Pancreas (tissue), 10 donors: ENCODE results near the gene TMEM35A. TPM values are rescaled to one million over a fixed set of nuclear protein-coding genes. Genes with fewer than 3 reads are reported as not detected.
A peak's percentile ranks its signal among the peaks of the same experiment; 100 is the strongest.

ENCODE experiments used
- ATAC-seq, 4 donors: fragments of 200-7000 bp; cut with Tn5 transposase; one replicate each; pipeline versions ENCODE4 v1.8.0 to v1.9.1; 2020; ENCODE audit warnings: mild to moderate bottlenecking in 4 of 4, moderate library complexity in 4 of 4
- DNase-seq, 6 donors: peaks; one replicate each; pipeline ENCODE4 v3.0.0-alpha.2; 2020
- FAIRE-seq: peaks from 2 replicates; lab custom pipeline; 2012; peaks lifted over from hg19 to GRCh38; lab: Jason Lieb, UNC
- H3K27ac ChIP-seq, 4 donors: fragments of 200-600 bp; sonication (generic); 1 replicate in 3 of 4; 2 replicates in 1 of 4; pipeline versions ENCODE4 v1.5.0 to v1.8.0; 2020
- H3K27me3 ChIP-seq, 4 donors: fragments of 200-600 bp; one replicate each; pipeline ENCODE4 v1.8.0; 2021
- H3K36me3 ChIP-seq, 3 donors: fragments of 200-600 bp; sonication (generic) in 1 of 3; one replicate each; pipeline versions ENCODE4 v1.5.0 to v1.8.0; 2020 to 2021
- H3K4me1 ChIP-seq, 3 donors: fragments of 200-600 bp; one replicate each; pipeline ENCODE4 v1.8.0; 2021
- H3K4me3 ChIP-seq, 4 donors: fragments of 200-600 bp; sonication (generic) in 2 of 4; one replicate each; pipeline versions ENCODE4 v1.5.0 to v1.8.0; 2020 to 2021
- H3K9me3 ChIP-seq, 4 donors: fragments of 200-600 bp; one replicate each; pipeline ENCODE4 v1.8.0; 2021
- CTCF ChIP-seq, 4 donors: fragments of 200-600 bp; sonication (generic) in 3 of 4; IDR thresholded peaks; one replicate each; pipeline versions ENCODE4 v1.5.0 to v1.8.0; 2021; ENCODE audit warnings: antibody characterized with exemption in 4 of 4
- WGBS, 2 donors: extraction: QIAGEN DNeasy Blood & Tissue Kit; methylation state at CpG; one replicate each; pipeline ENCODE4 v1.1.7; 2013; 5-methylcytosine and 5-hydroxymethylcytosine counted together
- intact Hi-C, 3 donors: fragments of 100-400 bp; cut with DNase I; formaldehyde crosslinking; loops; one replicate each; pipeline versions ENCODE4 v1.11.1 to v1.14.2; 2022
- polyA plus RNA-seq, 2 donors: library from polyadenylated mRNA; stranded (reverse); fragments of 200-250 nt; gene quantifications; one replicate each; pipeline ENCODE4 v1.2.3, GENCODE V29; 2013
- total RNA-seq, 6 donors: library from RNA; stranded (reverse); fragmentation: NEBNext Ultra II Directional in 4 of 6; extraction: Animal tissue kit (Norgen Biotek cat#: 25700) in 4 of 6; gene quantifications; one replicate each; pipeline versions ENCODE4 v1.2.1 to v1.2.4, GENCODE V29; 2021 to 2023
- donor health status: healthy with polysubstance abuse.
- donor health status: DM: no; HTN: no; CAD: no; lungs with moderate emphysema.
- donor health status: DM: no; HTN: no; CAD: no.
- donor health status: control.
- donor health status: control.
- donor health status: Bipolar disorder and iron deficiency.
- donor health status: DM: yes; HTN: yes; CAD: no.
- donor health status: DM: no; HTN: no; CAD: no.
- donor health status: DM: no; HTN: no; CAD: no.
- donor health status: DM: yes; HTN: yes; CAD: no.

Gene TMEM35A, protein sequence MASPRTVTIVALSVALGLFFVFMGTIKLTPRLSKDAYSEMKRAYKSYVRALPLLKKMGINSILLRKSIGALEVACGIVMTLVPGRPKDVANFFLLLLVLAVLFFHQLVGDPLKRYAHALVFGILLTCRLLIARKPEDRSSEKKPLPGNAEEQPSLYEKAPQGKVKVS
- total RNA-seq (under 1 TPM in 5 of 6 donors, not detected in 1; 0.08 to 0.25 (median 0.14) TPM), polyA plus RNA-seq (under 1 TPM; 0.34 to 0.59 TPM)

DNA sequence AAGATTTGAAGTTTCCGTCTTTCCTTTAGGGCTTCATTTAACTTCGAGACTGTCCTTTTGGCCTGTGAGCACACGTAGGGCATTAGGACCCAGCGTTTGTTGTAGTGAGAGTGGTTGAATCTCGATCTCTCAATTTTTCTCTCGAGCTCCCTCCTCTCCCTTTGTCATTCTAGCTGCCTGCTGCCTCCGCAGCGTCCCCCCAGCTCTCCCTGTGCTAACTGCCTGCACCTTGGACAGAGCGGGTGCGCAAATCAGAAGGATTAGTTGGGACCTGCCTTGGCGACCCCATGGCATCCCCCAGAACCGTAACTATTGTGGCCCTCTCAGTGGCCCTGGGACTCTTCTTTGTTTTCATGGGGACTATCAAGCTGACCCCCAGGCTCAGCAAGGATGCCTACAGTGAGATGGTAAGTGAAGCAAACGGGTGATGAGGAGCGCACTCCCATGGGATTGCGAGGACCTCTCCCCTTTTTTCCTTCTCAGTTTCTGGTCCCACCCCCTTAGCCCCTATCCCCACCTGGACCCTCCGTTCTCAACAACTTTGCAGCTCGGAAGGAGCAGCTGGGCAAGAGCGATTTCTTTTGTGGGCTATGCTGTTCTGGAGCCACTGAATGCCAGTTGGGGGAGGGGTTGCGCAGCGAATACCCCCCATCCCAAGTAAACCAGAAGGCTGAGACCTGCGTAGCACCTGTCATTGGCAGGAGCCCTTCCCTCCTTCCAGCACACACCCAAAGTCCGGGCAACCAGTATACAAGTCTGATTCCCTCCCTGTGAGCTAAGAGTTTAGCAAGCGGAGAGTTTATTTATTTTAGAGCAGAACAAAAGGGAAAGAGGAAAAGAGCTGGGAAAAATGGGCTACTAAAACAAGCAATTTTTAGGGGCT is at the start of gene TMEM35A:
Gene TMEM35A, plus strand, starts transcription at position 164 of the 883 bp plus-strand sequence. Its CDS starts 124 bp downstream, at position 288.
- no peaks in the 10 kb centered on the region for H3K36me3 ChIP-seq
- no peaks in the 10 kb centered on the region for H3K4me1 ChIP-seq
- peaks cover 0 to 9% (median 0%) of the 10 kb centered on the region in 4 donors for H3K27me3 ChIP-seq
- WGBS, 2 donors = 6 to 15% methylated on average over 23 of the region's 23 CpGs
- intact Hi-C loops = no loop called here
- DNase-seq = no peak
- no peak within 1 kb of the TSS for H3K4me3 ChIP-seq
- no peak within 1 kb of the TSS for H3K27ac ChIP-seq
- peak in 2 of 4 donors; percentile 36 to 62 for ATAC-seq
- no peaks in the 10 kb centered on the region for H3K9me3 ChIP-seq
- no peak for TF ChIP-seq CTCF (IDR thresholded peaks at IDR 0.05)
- no peak for FAIRE-seq

GRCh38 chrX:101029665-101030064 is 49.0 kb upstream of the TMEM35A start:
- Histone ChIP-seq H3K36me3 (peaks cover 0 to 4% (median 0%) of the 10 kb centered on the region in 3 donors), H3K9me3 (no peaks in the 10 kb centered on the region), H3K4me3 (no peak overlapping the region), H3K27ac (no peak overlapping the region), H3K4me1 (no peaks in the 10 kb centered on the region), H3K27me3 (peaks cover 0 to 4% (median 0%) of the 10 kb centered on the region in 4 donors)
- TF ChIP-seq CTCF (IDR thresholded peaks at IDR 0.05) = no peak
- intact Hi-C loops = no loop called here
- no peak for DNase-seq
- 68 to 88% methylated on average over 1 of the region's 1 CpG for WGBS, 2 donors
- ATAC-seq = no peak
- no peak for FAIRE-seq

DNA sequence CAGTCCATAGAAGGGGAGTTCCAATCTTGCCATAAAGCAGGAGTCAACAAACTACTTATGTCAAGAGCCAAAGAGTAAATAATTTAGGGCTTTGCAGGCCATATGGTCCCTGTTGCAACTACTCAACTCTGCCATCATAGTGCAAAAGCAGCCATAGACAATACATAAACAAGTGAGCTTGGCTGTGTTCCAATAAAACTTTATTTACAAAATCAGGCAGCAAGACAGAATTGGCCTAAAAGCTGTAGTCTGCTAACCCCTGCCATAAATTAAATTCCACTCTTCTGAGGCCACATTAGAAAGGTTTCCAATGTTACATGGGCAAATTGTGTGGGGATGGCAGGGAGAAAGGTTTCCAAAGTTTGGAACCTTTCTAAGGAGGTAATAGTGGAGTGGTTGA is 41.4 kb upstream of the TMEM35A start:
- TF ChIP-seq CTCF (IDR thresholded peaks at IDR 0.05) = no peak
- DNase-seq = no peak
- Histone ChIP-seq H3K4me1 (no peaks in the 10 kb centered on the region), H3K27ac (no peak overlapping the region), H3K27me3 (no peaks in the 10 kb centered on the region), H3K9me3 (no peaks in the 10 kb centered on the region), H3K4me3 (no peak overlapping the region), H3K36me3 (no peaks in the 10 kb centered on the region)
- intact Hi-C loops = no loop called here
- ATAC-seq = no peak
- no peak for FAIRE-seq

GRCh38 chrX:101040197-101040596 is 38.5 kb upstream of the TMEM35A start:
- ATAC-seq = no peak
- DNase-seq = no peak
- intact Hi-C loops = no loop called here
- 78 to 92% methylated on average over 4 of the region's 4 CpGs for WGBS, 2 donors
- Histone ChIP-seq H3K36me3 (no peaks in the 10 kb centered on the region), H3K4me3 (no peak overlapping the region), H3K4me1 (no peaks in the 10 kb centered on the region), H3K27me3 (no peaks in the 10 kb centered on the region), H3K27ac (no peak overlapping the region), H3K9me3 (no peaks in the 10 kb centered on the region)
- FAIRE-seq = no peak
- TF ChIP-seq CTCF (IDR thresholded peaks at IDR 0.05) = no peak
